ENCODE measurements around the gene RFC1.

RFC1 gene

DNA sequence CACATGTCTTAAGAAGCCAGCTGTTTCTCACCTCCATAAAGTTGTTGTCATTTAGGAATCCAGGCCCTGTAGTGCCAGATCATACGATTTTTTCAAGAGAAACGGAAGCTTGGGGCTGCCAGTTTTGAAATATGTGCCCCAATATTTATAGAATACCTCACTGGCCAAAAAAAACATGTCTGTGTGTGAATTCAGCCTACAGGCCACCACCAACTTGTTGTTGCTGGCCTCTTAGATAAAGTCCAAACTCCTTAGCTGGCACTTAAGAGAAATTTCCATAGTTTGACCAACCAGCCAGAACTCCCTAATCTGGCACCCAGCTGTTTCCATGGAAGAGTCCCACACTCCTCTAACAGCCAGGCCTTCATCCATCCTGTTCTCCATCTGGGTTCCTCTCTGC lies 109.7 kb downstream of the RFC1 start:
- DNase-seq (ENCODE audit: low read depth), result no peak
- no peak overlapping the region for H3K4me3 ChIP-seq (ENCODE audit: control insufficient read depth, low read depth, low read length)
- TF ChIP-seq, protein P1, sequence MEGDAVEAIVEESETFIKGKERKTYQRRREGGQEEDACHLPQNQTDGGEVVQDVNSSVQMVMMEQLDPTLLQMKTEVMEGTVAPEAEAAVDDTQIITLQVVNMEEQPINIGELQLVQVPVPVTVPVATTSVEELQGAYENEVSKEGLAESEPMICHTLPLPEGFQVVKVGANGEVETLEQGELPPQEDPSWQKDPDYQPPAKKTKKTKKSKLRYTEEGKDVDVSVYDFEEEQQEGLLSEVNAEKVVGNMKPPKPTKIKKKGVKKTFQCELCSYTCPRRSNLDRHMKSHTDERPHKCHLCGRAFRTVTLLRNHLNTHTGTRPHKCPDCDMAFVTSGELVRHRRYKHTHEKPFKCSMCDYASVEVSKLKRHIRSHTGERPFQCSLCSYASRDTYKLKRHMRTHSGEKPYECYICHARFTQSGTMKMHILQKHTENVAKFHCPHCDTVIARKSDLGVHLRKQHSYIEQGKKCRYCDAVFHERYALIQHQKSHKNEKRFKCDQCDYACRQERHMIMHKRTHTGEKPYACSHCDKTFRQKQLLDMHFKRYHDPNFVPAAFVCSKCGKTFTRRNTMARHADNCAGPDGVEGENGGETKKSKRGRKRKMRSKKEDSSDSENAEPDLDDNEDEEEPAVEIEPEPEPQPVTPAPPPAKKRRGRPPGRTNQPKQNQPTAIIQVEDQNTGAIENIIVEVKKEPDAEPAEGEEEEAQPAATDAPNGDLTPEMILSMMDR (IDR thresholded peaks at IDR 0.05; ENCODE audit: control insufficient read depth, insufficient read depth, low read depth, low read length, missing control alignments), result no peak

DNA sequence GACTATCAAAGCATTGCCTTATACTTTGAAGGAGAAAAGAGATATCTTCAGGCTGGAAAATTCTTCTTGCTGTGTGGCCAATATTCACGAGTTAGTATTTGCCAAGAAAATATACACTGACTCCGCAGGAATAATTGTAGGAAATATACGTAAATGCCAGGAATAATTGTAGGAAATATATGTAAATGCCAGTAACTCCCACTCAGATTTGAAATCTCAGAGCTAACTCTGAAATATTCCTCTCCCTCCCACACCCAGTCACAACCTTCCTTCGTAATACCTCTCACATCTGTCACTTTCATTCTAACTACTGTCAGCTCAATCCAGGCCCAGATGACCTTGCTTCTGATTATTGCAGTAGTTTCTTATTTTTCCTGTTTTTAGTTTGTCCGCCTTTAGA lies 110.3 kb downstream of the RFC1 start:
- TF ChIP-seq, protein P1 (IDR thresholded peaks at IDR 0.05; ENCODE audit: control insufficient read depth, insufficient read depth, low read depth, low read length, missing control alignments), result no peak
- DNase-seq (ENCODE audit: low read depth), result no peak
- H3K4me3 ChIP-seq (ENCODE audit: control insufficient read depth, low read depth, low read length), result no peak overlapping the region

DNA sequence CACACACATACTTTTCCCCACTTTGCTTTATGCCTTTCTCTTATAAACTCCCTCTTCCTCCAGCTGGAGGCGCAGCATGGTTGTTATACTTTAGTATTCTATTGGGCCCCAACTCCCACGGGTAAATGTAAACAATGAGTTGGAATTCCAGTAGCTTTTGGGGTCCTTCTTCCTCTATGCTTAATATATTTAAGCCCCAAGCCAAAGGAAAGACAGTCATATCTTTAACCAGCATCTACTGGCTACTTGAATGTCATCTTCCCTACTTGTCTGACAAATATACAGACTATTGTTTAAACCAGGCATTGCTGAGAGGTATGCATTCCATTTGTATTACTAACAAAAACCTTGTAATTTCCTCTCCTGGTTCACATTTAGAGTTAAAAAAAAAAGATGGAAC lies 110.9 kb downstream of the RFC1 start:
- no peak overlapping the region for H3K4me3 ChIP-seq (ENCODE audit: control insufficient read depth, low read depth, low read length)
- TF ChIP-seq, protein P1 (IDR thresholded peaks at IDR 0.05; ENCODE audit: control insufficient read depth, insufficient read depth, low read depth, low read length, missing control alignments), result peak; percentile 15
- peak; percentile 2 for DNase-seq (ENCODE audit: low read depth)

DNA sequence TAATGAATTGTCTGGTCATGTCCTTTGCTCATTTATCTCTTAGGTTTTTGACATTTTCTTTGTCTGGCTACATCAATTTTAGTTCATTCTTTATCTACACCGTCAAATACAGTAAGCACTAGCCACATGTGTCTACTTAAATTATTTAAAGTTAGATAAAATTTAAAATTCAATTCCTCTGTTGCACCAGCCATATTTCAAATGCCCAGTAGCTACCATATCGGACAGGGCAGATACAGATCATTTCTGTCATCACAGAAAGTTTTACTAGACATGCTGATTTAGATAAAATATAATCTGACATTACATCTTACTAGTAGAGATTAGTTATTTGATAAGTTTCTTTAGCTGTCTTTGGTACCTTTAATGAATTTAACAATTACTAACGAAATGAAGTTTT lies 122.7 kb downstream of the RFC1 start:
- no peak for DNase-seq (ENCODE audit: low read depth)
- H3K4me3 ChIP-seq (ENCODE audit: control insufficient read depth, low read depth, low read length), result no peak overlapping the region
- TF ChIP-seq, protein P1 (IDR thresholded peaks at IDR 0.05; ENCODE audit: control insufficient read depth, insufficient read depth, low read depth, low read length, missing control alignments), result no peak

All from AG09309 (cell line).